ENCODE results near the gene NFIC. TPM values are rescaled to one million over a fixed set of nuclear protein-coding genes. Genes with fewer than 3 reads are reported as not detected.

The NFIC gene
- total RNA-seq, 2 donors from 2014 or later = 111 to 196 TPM

DNA sequence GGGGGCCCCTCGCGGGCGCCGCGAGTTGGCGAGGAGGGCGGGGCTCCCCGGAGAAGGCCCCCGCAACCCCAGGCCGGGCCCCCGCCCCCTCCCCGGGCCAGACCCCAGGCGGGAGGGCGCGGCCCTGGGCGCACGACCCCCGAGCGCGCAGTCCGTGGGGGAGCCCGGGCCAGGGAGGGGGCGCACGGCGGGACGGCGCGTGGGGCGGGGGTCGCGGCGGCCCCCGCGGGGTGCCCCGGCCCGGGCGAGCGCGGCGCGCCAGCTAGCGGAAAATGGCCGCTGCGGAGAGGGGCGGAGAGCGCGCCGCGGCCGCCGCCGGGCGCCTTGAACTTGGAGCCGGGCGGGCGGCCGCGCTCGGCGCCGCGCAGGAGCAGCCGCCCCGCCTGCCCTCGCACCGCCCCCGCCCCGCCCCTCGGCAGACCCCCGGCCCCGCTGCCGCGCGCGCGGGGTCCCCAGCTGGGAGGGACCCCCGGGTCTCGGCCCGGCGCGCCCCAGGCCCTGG, 6.4 kb upstream of the NFIC start:
- no peak for DNase-seq (ENCODE audit: low spot score)
- H3K27me3 ChIP-seq = no peaks in the 10 kb centered on the region
- TF ChIP-seq, protein P1, sequence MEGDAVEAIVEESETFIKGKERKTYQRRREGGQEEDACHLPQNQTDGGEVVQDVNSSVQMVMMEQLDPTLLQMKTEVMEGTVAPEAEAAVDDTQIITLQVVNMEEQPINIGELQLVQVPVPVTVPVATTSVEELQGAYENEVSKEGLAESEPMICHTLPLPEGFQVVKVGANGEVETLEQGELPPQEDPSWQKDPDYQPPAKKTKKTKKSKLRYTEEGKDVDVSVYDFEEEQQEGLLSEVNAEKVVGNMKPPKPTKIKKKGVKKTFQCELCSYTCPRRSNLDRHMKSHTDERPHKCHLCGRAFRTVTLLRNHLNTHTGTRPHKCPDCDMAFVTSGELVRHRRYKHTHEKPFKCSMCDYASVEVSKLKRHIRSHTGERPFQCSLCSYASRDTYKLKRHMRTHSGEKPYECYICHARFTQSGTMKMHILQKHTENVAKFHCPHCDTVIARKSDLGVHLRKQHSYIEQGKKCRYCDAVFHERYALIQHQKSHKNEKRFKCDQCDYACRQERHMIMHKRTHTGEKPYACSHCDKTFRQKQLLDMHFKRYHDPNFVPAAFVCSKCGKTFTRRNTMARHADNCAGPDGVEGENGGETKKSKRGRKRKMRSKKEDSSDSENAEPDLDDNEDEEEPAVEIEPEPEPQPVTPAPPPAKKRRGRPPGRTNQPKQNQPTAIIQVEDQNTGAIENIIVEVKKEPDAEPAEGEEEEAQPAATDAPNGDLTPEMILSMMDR (IDR thresholded peaks at IDR 0.05) = no peak
- peaks cover 0 to 46% of the 10 kb centered on the region in 2 donors for H3K4me1 ChIP-seq
- H3K9me3 ChIP-seq = no peaks in the 10 kb centered on the region
- no peaks in the 10 kb centered on the region for H3K36me3 ChIP-seq
- H3K27ac ChIP-seq = peak overlapping the region; percentile 98 to 100
- peak overlapping the region; percentile 99 for H3K4me3 ChIP-seq

DNA sequence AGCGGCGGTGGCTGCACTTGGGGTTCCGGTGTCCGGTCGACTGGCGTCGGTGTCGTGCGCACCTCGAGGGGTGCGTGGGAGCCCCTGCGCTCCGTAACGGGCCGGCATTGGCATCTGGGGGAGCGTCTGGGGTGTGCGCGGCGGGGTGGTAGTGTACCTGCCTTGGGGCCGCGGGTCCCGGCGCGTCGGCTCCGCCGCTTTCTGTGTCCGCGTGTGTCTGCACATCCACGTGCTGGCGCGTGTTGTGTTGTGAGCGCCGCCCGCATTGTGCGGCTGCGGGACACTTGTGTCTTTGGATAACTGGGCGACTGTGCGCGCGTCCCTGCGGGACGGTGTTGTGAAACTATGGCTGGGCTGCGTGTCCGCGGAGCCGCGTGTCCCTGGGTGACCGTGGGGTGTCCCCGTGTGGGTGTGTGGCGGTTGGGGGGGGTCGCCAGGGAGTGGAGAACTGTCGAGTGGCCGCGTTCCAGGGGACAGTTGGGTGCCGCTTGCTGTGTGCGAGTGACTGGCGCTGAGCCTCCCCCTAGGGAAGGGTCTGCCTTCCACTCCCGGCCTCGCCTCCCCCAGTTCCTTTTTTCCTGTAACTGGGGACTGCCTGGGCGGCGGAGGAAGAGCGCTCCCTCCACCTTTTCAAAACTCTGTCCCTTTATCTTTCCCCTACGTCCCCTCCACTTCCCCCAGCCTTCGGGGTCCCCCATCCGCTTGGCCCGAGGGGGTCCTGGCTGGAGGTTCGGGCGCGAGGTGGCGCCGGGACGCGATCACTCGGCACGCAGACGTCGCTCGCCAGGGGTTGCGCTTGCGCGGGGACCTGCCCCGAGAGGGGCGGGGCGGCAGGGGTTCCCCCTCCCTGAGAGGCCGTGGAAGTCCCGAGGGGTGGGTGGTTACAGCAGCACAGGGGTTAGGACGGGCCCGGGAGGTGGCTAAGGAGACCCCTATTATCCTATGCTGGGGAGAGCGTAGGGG, 5.7 kb upstream of the NFIC start:
- DNase-seq (ENCODE audit: low spot score) = peak; percentile 83
- TF ChIP-seq, protein P1 (IDR thresholded peaks at IDR 0.05) = peak in 1 of 2 donors; percentile 55

DNA sequence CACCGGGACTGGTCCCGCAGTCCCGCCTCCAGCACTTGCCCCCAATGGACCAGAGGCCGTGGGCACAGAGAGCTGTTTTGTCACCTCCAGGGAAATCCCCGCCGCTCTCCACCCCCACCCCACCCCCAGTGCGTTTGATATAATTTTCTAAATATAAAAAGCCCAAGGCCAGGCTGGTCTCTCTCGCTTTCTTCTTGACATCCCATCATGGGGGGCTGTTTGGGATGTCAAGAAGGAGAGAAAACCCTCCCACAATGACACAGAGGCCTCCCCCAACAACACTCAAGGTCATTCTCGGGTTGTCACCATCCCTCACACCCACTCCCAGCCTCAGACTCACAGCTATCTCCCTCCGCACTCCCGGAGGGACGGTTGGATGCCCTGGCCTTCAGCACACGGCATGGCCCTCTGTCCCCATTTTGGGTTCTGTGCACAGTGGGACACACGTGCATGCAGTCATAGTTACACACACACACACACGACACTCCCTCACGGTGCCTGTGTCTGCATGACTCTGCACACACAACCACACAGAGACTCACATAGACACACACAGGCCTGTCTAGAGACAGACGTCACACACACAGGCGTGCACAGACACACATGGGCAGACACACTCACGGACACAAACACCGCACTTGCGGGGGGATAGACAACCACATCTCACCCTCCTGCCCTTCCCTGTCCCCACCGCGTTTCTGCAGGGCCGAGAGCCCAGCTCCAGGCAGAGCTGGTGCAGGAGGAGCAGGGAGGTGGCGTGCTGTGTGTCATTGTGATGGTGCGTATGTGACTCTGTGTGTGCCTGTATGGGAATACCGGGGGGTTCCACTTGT, 4.8 kb upstream of the NFIC start:
- TF ChIP-seq, protein P1 (IDR thresholded peaks at IDR 0.05) = no peak
- DNase-seq (ENCODE audit: low spot score) = no peak
- Histone ChIP-seq H3K36me3 (no peaks in the 10 kb centered on the region), H3K9me3 (no peaks in the 10 kb centered on the region), H3K27me3 (no peaks in the 10 kb centered on the region), H3K4me1 (peaks cover 0 to 57% of the 10 kb centered on the region in 2 donors), H3K4me3 (peak overlapping the region; percentile 78 to 99), H3K27ac (peak overlapping the region; percentile 92 to 97)

More for the DNA sequence above, 5.7 kb upstream of the NFIC start:
- Histone ChIP-seq H3K4me1 (peaks cover 0 to 53% of the 10 kb centered on the region in 2 donors), H3K27ac (peak overlapping the region; percentile 92 to 97), H3K9me3 (no peaks in the 10 kb centered on the region), H3K36me3 (no peaks in the 10 kb centered on the region), H3K27me3 (no peaks in the 10 kb centered on the region), H3K4me3 (peak overlapping the region; percentile 78 to 99)

DNA sequence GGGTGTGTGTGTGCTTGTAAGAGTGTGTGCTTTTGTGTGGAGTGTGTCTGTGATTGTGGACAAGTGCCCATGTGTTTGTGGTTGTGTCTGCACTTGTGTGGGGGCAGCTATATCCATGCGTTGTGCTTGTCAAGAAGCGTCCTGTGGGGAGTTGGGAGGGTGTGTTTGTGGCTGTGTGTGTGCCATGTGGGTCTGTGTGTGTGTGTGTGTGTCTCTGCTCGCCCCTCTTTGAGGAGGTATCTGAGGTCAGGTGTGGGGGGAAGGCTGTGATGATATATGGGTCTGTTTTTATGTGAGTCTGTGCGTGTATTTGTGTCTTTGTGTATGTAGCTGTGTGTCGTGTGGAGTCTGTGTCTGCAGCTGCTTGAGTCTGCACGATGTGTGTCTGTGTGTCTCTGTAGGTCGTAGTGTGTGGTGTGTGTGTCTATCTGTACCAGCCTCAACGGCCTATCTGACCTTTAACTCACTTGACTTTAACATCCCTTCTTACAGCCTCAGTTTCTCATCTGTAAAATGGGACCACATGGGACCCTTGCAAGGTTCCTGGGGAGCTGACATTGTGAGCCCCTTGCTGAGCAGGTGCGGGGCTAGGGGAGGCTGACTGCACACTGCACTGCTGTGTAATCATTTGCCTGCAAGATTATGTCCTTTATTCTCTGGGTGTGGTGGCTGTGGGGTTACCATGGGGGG, 4.0 kb upstream of the NFIC start:
- no peak overlapping the region for H3K4me3 ChIP-seq
- H3K27ac ChIP-seq = peak overlapping the region; percentile 92 to 97
- H3K36me3 ChIP-seq = no peaks in the 10 kb centered on the region
- H3K27me3 ChIP-seq = no peaks in the 10 kb centered on the region
- H3K9me3 ChIP-seq = no peaks in the 10 kb centered on the region
- TF ChIP-seq, protein P1 (IDR thresholded peaks at IDR 0.05) = no peak
- DNase-seq (ENCODE audit: low spot score) = no peak
- peaks cover 0 to 57% of the 10 kb centered on the region in 2 donors for H3K4me1 ChIP-seq

DNA sequence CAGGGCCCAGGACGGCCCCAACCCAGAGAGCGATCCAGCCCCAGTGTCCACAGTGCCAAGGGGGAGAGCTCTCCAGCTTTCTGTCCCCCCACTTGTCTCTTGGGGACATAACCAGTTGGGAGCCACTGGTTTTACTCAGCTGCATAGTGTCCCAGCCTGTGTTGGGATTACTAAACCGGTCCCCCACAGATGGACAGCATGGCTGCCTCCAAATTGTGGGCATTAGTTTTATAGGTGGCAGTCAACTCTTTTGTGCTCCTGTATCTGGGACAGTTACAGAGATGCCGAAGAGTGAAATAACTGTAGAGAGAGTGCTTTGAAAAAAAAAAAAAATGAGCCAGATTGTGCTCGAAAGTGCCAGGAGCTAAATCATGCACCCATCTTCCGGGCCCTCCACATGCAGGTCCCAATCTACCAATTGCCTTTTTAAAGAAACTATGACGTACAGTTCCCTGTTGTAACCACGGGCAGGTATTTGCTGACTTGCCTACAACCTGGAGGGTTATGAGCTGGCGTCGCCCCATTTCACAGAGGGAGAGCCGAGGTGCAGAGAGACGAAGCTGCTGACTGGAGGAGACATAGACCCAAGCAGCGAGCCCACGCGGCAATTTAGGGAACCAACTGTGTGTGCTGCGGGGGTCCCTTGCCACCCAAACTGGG, 2.4 kb upstream of the NFIC start:
- Histone ChIP-seq H3K4me1 (peaks cover 0 to 55% of the 10 kb centered on the region in 2 donors), H3K4me3 (no peak overlapping the region), H3K27ac (peak overlapping the region; percentile 98 to 99), H3K27me3 (no peaks in the 10 kb centered on the region), H3K36me3 (no peaks in the 10 kb centered on the region), H3K9me3 (no peaks in the 10 kb centered on the region)
- TF ChIP-seq, protein P1 (IDR thresholded peaks at IDR 0.05) = no peak
- no peak for DNase-seq (ENCODE audit: low spot score)
